ENCODE data around the gene CDC37.
"Not testable (repeated sequence)": the region's sequence is repeated elsewhere in the genome, so short reads cannot be mapped to it uniquely, and the experiment has no call there.

The CDC37 gene

GRCh38 chr19:10395003-10395402 is 8.3 kb downstream of the CDC37 start:
- DNase-seq (ENCODE audit: low read depth) = no peak

- DNase-seq (ENCODE audit: low read depth) = no peak
Observed at GRCh38 chr19:10393137-10393536, 10.2 kb downstream of the CDC37 start.

GRCh38 chr19:10392120-10392519 is 11.2 kb downstream of the CDC37 start:
- DNase-seq (ENCODE audit: low read depth) = no peak

DNA sequence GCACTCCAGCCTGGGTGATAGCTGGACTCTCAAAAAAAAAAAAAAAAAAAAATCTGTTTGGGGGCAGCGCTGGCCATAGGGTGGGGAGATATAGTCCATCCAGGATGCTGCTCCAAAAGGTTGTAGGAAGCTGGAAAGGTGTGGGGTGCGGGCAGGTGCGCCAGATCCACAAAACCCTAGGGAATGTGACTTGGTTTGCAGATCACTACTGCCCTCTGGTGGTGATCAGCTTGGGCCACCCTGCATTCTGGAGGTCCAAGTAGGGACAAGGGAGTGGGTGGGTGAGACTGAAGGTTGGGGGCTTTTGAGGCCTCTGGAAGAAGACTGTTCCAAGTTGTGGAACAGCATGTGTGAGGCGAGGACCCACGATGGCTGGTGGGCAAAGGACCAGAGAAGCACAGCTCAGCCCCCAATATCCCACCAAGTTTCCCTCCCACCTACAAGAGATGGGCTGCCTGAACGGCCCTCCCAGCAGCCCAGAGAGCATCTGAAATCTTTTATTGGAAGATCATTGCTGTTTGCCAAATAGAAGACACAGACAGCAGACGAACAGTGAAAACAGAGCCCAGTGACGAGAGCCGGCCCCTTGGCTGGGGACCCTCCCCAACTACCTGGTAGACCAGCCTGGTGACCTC is 12.6 kb downstream of the CDC37 start:
- DNase-seq (ENCODE audit: low read depth) = no peak

DNA sequence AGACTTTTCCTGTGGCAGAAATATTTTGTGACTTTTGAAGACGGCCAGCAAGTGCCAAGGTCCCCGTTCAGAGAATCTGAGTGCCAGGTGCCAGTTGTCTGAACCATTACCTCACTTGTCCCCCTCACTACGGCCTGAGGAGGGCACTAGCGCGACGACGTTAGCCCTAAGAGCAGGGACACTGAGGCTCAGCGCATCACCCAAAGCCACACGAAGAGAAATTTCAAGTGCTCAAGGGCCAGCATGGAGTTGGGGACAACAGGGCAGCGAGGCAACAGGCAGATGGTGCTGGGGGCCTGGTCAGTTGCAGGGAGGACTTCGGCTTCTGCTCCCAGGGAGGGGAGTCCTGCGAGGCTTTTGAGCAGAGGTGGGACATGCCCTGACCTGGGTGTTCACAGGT is 13.5 kb downstream of the CDC37 start:
- DNase-seq (ENCODE audit: low read depth) = no peak

- peak; percentile 60 for DNase-seq (ENCODE audit: low read depth)
Observed at GRCh38 chr19:10388957-10389356, 14.4 kb downstream of the CDC37 start.

GRCh38 chr19:10384580-10384979 is 18.8 kb downstream of the CDC37 start:
- DNase-seq (ENCODE audit: low read depth) = no peak

DNA sequence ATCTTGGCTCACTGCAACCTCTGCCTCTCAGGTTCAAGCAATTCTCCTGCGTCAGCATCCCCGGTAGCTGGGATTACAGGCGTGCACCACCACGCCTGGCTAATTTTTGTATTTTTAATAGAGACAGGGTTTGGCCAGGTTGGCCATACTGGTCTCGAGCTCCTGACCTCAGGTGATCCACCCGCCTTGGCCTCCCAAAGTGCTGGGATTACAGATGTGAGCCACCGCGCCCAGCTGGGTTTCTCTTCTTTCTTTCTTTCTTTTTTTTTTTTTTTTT is 20.2 kb downstream of the CDC37 start:
- not testable (repeated sequence) for DNase-seq (ENCODE audit: low read depth)

- peak; percentile 90 for DNase-seq (ENCODE audit: low read depth)
Observed at GRCh38 chr19:10380313-10381102, 22.8 kb downstream of the CDC37 start, which contains the start of gene TYK2. TYK2 (minus strand) TSS chr19:10380572; CDS start chr19:10378406, 2,166 bp downstream.

GRCh38 chr19:10379880-10380312 is 23.4 kb downstream of the CDC37 start:
- DNase-seq (ENCODE audit: low read depth) = no peak

GRCh38 chr19:10378124-10378523 is 25.2 kb downstream of the CDC37 start:
- DNase-seq (ENCODE audit: low read depth) = no peak

- DNase-seq (ENCODE audit: low read depth) = not testable (repeated sequence)
Observed at GRCh38 chr19:10377140-10377640, 26.2 kb downstream of the CDC37 start.

DNA sequence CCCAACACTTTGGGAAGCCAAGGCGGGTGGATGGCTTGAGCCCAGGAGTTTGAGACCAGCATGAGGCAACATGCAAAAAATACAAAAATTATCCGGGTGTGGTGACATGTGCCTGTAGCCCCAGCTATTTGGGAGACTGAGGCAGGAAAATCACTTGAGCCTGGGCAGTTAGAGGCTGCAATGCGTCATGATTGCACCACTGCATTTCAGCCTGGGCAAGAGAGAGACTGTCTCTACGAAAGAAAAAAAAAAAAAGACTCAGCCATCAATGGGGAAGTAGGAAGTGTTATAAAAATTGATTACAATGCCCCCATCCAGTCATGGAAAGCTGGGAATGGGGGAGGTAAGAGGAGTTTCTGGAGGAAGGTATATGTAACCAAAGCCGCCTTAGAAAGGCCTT is 28.4 kb downstream of the CDC37 start:
- no peak for DNase-seq (ENCODE audit: low read depth)

- no peak for DNase-seq (ENCODE audit: low read depth)
Observed at GRCh38 chr19:10372690-10373089, 30.7 kb downstream of the CDC37 start.

GRCh38 chr19:10368101-10368803 is 35.1 kb downstream of the CDC37 start:
- no peak for DNase-seq (ENCODE audit: low read depth)

DNA sequence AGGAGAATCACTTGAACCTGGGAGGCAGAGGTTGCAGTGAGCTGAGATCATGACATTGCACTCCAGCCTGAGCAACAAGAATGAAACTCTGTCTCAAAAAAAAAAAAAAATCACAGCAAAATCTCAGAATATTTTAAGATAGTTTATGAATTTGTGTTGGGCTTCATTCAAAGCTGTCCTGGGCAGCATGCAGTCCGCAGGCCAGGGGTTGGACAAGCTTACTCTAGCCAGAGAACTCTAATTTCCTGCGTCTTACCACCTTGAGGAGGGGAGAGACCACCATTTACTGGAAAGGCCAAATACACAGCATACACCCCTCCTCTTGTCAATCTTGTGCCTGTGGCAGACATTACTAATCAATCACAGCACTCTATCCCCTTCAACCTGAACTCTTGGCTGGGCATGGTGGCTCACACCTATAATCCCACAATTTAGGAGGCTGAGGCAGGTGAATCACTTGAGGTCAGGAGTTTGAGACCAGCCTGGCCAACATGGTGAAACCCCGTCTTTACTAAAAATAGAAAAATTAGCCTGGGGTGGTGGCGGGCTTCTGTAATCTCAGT is 36.3 kb downstream of the CDC37 start:
- DNase-seq (ENCODE audit: low read depth) = not testable (repeated sequence)

DNA sequence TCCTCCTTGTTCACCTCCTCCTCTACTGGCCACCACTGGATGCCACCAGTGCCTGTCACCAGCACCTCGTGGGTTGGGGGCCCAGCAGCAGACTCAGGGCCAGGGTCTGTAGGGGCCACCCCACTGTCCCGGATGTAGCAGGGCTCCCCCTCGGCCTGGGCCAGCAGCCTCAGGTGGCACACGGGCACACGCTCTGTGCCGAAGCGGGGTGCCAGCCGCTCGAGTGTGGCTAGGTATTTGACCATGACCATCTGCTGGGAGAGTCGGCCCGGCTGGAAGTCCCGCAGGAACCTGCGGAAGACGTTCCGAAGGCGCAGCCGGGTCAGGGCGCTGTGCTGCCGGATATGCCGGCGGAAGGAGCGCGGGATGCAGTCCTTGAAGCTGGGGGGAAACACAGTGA is 37.8 kb downstream of the CDC37 start:
- no peak for DNase-seq (ENCODE audit: low read depth)

DNA sequence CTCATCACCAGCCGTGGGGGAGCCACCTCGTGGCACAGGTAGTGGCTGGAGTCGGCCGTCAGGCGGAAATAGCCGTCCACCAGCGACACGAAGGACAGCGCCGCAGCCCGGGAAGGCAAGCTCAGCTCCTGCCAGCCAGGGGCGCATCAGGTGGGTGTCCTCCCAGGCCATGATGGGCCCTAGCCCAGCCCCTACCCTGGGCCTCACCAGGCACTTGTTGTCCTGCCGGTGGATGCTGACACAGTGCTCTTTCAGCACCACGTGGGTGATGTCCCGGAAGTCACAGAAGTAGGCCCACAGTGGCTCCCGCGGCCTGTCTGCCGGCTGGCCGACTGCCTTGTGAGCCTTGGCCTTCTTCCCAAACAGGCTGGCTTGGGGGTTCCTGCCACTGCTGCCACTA is 38.7 kb downstream of the CDC37 start:
- no peak for DNase-seq (ENCODE audit: low read depth)

DNA sequence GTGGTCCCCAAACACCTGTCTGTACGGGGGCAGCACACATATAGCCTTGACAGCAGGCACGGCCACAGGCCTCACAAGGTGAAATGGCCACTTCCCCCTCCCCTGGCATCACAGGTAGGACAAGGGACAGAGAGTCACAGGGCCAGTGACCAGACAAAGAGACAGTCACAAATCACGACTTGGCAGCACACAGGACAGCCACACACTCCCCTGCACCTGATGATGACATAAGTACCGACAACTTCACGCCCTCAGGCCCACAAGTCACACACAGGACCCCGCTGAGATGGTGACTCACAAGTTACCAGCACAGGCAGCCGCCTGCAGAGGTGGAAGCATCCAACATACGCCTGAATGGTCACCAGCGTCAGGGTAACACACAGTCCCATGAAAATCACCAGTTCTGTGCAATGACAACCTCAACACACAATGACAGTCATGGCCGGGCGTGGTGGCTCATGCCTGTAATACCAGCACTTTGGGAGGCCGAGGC is 39.5 kb downstream of the CDC37 start:
- no peak for DNase-seq (ENCODE audit: low read depth)

DNA sequence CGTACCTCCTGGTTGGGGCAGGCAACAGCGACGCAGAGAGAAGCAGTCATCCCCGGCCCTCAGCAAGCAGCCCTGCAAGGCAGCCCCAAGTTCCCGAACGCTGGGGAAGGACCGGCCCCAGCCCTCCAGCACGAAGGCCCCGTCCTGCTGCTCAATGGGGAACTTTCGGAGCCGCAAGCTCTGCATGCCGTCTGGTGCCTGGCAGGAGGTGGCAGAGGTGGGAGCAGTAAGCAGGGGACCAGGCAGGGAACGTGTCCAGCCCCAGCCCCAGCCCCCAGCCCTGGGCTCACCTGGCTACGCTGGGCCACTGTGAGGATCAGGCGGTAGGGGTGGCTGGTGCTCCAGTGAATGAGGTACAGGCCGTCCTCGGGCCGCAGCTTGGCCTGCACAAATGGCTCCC is 41.1 kb downstream of the CDC37 start:
- DNase-seq (ENCODE audit: low read depth) = no peak

GRCh38 chr19:10361569-10362011 is 41.8 kb downstream of the CDC37 start:
- no peak for DNase-seq (ENCODE audit: low read depth)

- no peak for DNase-seq (ENCODE audit: low read depth)
Observed at GRCh38 chr19:10356431-10356830, 46.9 kb downstream of the CDC37 start.
